Measurements from ENCODE around the gene SPG7. TPM values are rescaled to one million over a fixed set of nuclear protein-coding genes. Genes with fewer than 3 reads are reported as not detected.

Gene SPG7
- total RNA-seq, 2 donors from 2014 or later: 85.6 to 105 TPM

GRCh38 chr16:89598199-89598598 is 90.0 kb downstream of the SPG7 start:
- no peak overlapping the region for H3K9ac ChIP-seq (ENCODE audit: low read depth in 2 of 2, low read length in 2 of 2)
- intact Hi-C loops (cut with DNase I): no loop called here
- no peaks in the 10 kb centered on the region for H3K27me3 ChIP-seq
- no peaks in the 10 kb centered on the region for H3K36me3 ChIP-seq
- H3K27ac ChIP-seq: no peak overlapping the region
- DNase-seq: no peak
- no peaks in the 10 kb centered on the region for H3K4me1 ChIP-seq
- H3K9me3 ChIP-seq: no peaks in the 10 kb centered on the region
- TF ChIP-seq, protein P1, sequence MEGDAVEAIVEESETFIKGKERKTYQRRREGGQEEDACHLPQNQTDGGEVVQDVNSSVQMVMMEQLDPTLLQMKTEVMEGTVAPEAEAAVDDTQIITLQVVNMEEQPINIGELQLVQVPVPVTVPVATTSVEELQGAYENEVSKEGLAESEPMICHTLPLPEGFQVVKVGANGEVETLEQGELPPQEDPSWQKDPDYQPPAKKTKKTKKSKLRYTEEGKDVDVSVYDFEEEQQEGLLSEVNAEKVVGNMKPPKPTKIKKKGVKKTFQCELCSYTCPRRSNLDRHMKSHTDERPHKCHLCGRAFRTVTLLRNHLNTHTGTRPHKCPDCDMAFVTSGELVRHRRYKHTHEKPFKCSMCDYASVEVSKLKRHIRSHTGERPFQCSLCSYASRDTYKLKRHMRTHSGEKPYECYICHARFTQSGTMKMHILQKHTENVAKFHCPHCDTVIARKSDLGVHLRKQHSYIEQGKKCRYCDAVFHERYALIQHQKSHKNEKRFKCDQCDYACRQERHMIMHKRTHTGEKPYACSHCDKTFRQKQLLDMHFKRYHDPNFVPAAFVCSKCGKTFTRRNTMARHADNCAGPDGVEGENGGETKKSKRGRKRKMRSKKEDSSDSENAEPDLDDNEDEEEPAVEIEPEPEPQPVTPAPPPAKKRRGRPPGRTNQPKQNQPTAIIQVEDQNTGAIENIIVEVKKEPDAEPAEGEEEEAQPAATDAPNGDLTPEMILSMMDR (IDR thresholded peaks at IDR 0.05): no peak
- no peak overlapping the region for H3K4me3 ChIP-seq

- Histone ChIP-seq H3K9ac (ENCODE audit: low read depth in 2 of 2, low read length in 2 of 2) (no peak overlapping the region), H3K4me3 (no peak overlapping the region), H3K9me3 (no peaks in the 10 kb centered on the region), H3K36me3 (no peaks in the 10 kb centered on the region), H3K27me3 (no peaks in the 10 kb centered on the region), H3K4me1 (no peaks in the 10 kb centered on the region), H3K27ac (no peak overlapping the region)
- peak; percentile 53 for DNase-seq
- TF ChIP-seq, protein P1 (IDR thresholded peaks at IDR 0.05): peak; percentile 24
- intact Hi-C loops (cut with DNase I): no loop called here
These were observed 91.3 kb downstream of the SPG7 start for GRCh38 chr16:89599451-89599858.

- intact Hi-C loops (cut with DNase I): no loop called here
- Histone ChIP-seq H3K9ac (ENCODE audit: low read depth in 2 of 2, low read length in 2 of 2) (no peak overlapping the region), H3K36me3 (no peaks in the 10 kb centered on the region), H3K4me1 (no peaks in the 10 kb centered on the region), H3K9me3 (no peaks in the 10 kb centered on the region), H3K27ac (no peak overlapping the region), H3K27me3 (peaks cover 1% of the 10 kb centered on the region), H3K4me3 (no peak overlapping the region)
- TF ChIP-seq, protein P1 (IDR thresholded peaks at IDR 0.05): no peak
- DNase-seq: no peak
These were observed 91.7 kb downstream of the SPG7 start for GRCh38 chr16:89599902-89600301.

DNA sequence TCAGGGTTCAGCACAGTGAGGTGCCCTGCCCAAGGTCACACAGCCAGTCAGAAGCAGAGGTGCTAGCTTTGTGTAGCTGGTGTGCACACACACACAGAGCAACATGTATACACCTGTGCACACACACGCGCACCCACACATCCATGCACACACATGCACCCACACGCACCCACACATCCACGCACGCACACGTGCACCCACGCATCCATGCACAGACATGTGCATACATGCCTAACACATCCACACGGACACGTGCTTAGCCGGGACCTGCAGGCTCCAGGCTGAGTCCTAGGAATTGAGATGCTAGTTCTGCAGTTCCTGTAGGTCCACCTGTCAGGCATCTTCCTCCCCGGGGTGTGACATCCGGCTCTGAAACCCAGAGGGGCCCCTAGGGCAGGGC is 92.2 kb downstream of the SPG7 start:
- Histone ChIP-seq H3K36me3 (no peaks in the 10 kb centered on the region), H3K9ac (ENCODE audit: low read depth in 2 of 2, low read length in 2 of 2) (no peak overlapping the region), H3K9me3 (no peaks in the 10 kb centered on the region), H3K4me1 (no peaks in the 10 kb centered on the region), H3K4me3 (no peak overlapping the region), H3K27ac (no peak overlapping the region), H3K27me3 (peaks cover 6% of the 10 kb centered on the region)
- TF ChIP-seq, protein P1 (IDR thresholded peaks at IDR 0.05): no peak
- no peak for DNase-seq
- intact Hi-C loops (cut with DNase I): no loop called here

GRCh38 chr16:89600956-89601355 is 92.8 kb downstream of the SPG7 start:
- no peaks in the 10 kb centered on the region for H3K4me1 ChIP-seq
- intact Hi-C loops (cut with DNase I): no loop called here

More at GRCh38 chr16:89600956-89601355, 92.8 kb downstream of the SPG7 start:
- Histone ChIP-seq H3K9me3 (no peaks in the 10 kb centered on the region), H3K4me3 (no peak overlapping the region), H3K27me3 (peaks cover 9% of the 10 kb centered on the region), H3K9ac (ENCODE audit: low read depth in 2 of 2, low read length in 2 of 2) (no peak overlapping the region), H3K27ac (no peak overlapping the region), H3K36me3 (no peaks in the 10 kb centered on the region)
- TF ChIP-seq, protein P1 (IDR thresholded peaks at IDR 0.05): no peak
- DNase-seq: no peak

All from colonic mucosa (tissue), 4 donors.